Measurements from ENCODE around the gene ARID1B.
A peak's percentile ranks its signal among the peaks of the same experiment; 100 is the strongest.

Gene ARID1B

DNA sequence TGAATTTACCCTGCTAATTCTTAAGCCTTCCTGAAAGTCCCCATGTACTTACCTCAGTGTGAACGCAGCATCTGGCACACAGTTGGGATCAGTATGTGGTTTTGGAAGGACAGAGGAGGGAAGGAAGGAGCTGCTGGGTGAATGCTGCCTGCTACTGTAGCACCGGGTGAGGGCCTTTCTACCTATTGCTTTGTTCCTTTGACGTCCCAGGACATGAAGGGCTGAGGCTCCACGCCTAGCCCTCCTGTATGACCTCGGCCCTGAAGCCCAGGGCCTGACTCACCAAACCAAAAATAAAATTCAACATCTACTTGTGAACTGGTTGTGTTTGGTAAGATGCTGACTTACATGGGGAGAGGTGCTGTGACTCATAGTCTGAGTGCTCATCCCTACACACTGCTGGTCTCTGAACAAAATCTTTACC, 51.1 kb downstream of the ARID1B start:
- H3K4me1 ChIP-seq (ENCODE audit: control insufficient read depth in 1 of 2, insufficient read depth in 1 of 2, low read depth in 1 of 2, low read length in 1 of 2), result no peaks in the 10 kb centered on the region
- peaks cover 11% of the 10 kb centered on the region for H3K36me3 ChIP-seq
- no peak overlapping the region for H3K27ac ChIP-seq
- H3K4me3 ChIP-seq (ENCODE audit: low read depth in 1 of 2, low read length in 1 of 2), result no peak overlapping the region
- no peaks in the 10 kb centered on the region for H3K9me3 ChIP-seq
- TF ChIP-seq, protein P1, sequence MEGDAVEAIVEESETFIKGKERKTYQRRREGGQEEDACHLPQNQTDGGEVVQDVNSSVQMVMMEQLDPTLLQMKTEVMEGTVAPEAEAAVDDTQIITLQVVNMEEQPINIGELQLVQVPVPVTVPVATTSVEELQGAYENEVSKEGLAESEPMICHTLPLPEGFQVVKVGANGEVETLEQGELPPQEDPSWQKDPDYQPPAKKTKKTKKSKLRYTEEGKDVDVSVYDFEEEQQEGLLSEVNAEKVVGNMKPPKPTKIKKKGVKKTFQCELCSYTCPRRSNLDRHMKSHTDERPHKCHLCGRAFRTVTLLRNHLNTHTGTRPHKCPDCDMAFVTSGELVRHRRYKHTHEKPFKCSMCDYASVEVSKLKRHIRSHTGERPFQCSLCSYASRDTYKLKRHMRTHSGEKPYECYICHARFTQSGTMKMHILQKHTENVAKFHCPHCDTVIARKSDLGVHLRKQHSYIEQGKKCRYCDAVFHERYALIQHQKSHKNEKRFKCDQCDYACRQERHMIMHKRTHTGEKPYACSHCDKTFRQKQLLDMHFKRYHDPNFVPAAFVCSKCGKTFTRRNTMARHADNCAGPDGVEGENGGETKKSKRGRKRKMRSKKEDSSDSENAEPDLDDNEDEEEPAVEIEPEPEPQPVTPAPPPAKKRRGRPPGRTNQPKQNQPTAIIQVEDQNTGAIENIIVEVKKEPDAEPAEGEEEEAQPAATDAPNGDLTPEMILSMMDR (IDR thresholded peaks at IDR 0.05), result no peak
- H3K27me3 ChIP-seq, result no peaks in the 10 kb centered on the region

DNA sequence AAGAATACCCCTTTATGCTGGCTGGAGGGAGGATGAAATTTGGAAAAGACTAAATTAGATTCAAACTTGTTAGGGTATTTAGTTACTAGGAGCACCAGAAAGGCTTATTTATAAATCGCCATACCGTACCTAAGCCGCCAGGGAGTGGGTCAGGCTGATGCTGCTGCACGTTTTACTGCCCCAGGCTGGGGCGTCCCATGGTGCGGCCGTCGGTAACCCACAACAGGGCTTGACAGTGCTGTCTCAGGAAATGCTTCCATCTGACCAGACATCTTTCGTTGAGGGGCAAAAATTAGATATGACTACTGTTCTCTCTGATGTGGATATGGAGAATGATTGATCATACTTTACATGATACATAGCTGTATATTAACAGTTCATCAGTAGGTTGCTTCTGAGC, 52.9 kb downstream of the ARID1B start:
- Histone ChIP-seq H3K9me3 (no peaks in the 10 kb centered on the region), H3K27me3 (no peaks in the 10 kb centered on the region), H3K4me3 (ENCODE audit: low read depth in 1 of 2, low read length in 1 of 2) (no peak overlapping the region), H3K27ac (no peak overlapping the region), H3K4me1 (ENCODE audit: control insufficient read depth in 1 of 2, insufficient read depth in 1 of 2, low read depth in 1 of 2, low read length in 1 of 2) (no peaks in the 10 kb centered on the region), H3K36me3 (peaks cover 11% of the 10 kb centered on the region)
- TF ChIP-seq, protein P1 (IDR thresholded peaks at IDR 0.05), result no peak

DNA sequence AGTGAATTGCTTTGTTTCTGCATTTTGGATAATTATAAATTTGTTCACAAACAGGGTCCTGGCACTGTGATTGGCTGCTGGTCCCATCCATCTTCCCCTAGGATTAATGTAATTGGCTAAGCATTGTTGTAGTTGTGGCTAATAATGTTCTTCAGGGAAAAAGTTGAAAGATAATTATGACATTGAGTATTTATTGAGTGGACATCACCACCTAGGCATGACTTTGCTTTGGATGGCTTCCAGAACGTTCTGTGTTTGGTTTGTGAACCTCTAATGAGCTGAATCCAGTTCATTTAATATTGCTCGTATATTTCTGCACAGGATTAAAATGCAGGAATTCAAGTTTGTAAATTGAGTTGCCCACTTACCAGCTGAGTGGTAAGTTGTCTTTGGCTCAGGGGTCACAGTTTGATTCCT, 55.1 kb downstream of the ARID1B start:
- no peaks in the 10 kb centered on the region for H3K27me3 ChIP-seq
- no peak overlapping the region for H3K27ac ChIP-seq
- TF ChIP-seq, protein P1 (IDR thresholded peaks at IDR 0.05), result no peak
- no peaks in the 10 kb centered on the region for H3K9me3 ChIP-seq
- no peaks in the 10 kb centered on the region for H3K4me1 ChIP-seq (ENCODE audit: control insufficient read depth in 1 of 2, insufficient read depth in 1 of 2, low read depth in 1 of 2, low read length in 1 of 2)
- peaks cover 20% of the 10 kb centered on the region for H3K36me3 ChIP-seq
- H3K4me3 ChIP-seq (ENCODE audit: low read depth in 1 of 2, low read length in 1 of 2), result no peak overlapping the region

DNA sequence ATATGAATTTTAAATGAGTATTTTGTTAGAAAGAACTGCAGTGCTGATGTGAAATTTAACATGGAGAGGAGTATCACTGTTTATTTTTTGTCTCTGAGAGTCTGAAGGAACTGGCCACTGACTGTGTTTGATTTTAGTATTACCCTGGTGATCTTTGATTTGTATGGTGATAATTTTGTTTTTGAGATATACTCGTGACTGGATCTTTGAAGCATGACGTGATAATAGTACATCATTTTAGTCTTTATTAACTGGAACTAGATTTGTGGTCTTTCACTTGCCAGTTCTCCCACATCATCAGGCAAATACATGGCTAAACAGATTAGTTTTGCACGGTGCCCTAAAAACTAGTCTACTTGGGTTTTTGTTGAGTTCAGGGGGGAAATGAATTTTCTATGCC, 55.5 kb downstream of the ARID1B start:
- Histone ChIP-seq H3K4me1 (ENCODE audit: control insufficient read depth in 1 of 2, insufficient read depth in 1 of 2, low read depth in 1 of 2, low read length in 1 of 2) (no peaks in the 10 kb centered on the region), H3K9me3 (no peaks in the 10 kb centered on the region), H3K4me3 (ENCODE audit: low read depth in 1 of 2, low read length in 1 of 2) (no peak overlapping the region), H3K27me3 (no peaks in the 10 kb centered on the region), H3K36me3 (peaks cover 20% of the 10 kb centered on the region), H3K27ac (no peak overlapping the region)
- TF ChIP-seq, protein P1 (IDR thresholded peaks at IDR 0.05), result no peak

DNA sequence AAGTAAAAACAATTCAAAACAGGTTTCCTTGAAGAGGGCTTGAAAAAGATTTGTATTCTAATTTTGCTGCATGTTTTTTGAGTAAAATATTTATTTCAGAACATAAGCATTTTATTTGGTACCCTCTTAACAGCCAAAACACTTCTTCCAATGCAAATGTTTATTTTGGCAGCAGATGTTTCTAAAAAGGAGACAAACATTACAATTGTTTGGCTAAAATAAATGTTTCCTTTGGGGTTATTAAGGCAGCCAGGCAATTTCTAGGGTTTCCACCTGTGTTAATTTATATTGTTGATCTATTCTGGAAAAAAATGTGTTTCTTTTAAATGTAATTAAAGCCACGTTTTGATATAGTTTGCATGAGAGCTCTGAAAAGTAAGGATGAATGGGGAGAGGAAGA, 56.6 kb downstream of the ARID1B start:
- Histone ChIP-seq H3K4me1 (ENCODE audit: control insufficient read depth in 1 of 2, insufficient read depth in 1 of 2, low read depth in 1 of 2, low read length in 1 of 2) (no peaks in the 10 kb centered on the region), H3K4me3 (ENCODE audit: low read depth in 1 of 2, low read length in 1 of 2) (no peak overlapping the region)
- TF ChIP-seq, protein P1 (IDR thresholded peaks at IDR 0.05), result no peak

DNA sequence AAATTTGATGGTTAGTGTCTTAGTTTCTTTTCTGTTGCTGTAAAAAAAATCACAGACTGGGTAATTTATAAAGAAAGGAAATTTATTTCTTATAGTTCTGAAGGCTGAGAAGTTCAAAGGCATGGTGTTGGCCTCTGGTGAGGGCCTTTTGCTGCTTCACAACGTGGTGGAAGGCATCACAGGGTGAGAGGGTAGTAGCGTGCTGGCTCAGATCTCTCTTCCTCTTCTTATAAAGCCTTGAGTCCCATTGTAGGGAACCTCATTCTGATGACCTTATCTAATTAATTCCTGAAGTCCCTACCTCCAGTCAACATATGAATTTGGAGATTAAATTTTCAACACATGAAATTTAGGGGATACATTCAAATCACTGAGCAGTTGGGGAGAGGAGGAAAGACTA, 62.0 kb downstream of the ARID1B start:
- no peaks in the 10 kb centered on the region for H3K9me3 ChIP-seq
- no peaks in the 10 kb centered on the region for H3K27me3 ChIP-seq
- peak overlapping the region; percentile 2 for H3K27ac ChIP-seq
- H3K36me3 ChIP-seq, result peaks cover 9% of the 10 kb centered on the region
- TF ChIP-seq, protein P1 (IDR thresholded peaks at IDR 0.05), result no peak
- H3K4me1 ChIP-seq (ENCODE audit: control insufficient read depth in 1 of 2, insufficient read depth in 1 of 2, low read depth in 1 of 2, low read length in 1 of 2), result peaks cover 0 to 18% of the 10 kb centered on the region in 2 experiments
- no peak overlapping the region for H3K4me3 ChIP-seq (ENCODE audit: low read depth in 1 of 2, low read length in 1 of 2)

More for the DNA sequence above, 56.6 kb downstream of the ARID1B start:
- Histone ChIP-seq H3K36me3 (peaks cover 20% of the 10 kb centered on the region), H3K9me3 (no peaks in the 10 kb centered on the region), H3K27me3 (no peaks in the 10 kb centered on the region), H3K27ac (no peak overlapping the region)

All from neutrophil (primary cell).